ENCODE results near the gene DAZL.
"Not testable (repeated sequence)": the region's sequence is repeated elsewhere in the genome, so short reads cannot be mapped to it uniquely, and the experiment has no call there.

DAZL gene, protein sequence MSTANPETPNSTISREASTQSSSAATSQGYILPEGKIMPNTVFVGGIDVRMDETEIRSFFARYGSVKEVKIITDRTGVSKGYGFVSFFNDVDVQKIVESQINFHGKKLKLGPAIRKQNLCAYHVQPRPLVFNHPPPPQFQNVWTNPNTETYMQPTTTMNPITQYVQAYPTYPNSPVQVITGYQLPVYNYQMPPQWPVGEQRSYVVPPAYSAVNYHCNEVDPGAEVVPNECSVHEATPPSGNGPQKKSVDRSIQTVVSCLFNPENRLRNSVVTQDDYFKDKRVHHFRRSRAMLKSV

DNA sequence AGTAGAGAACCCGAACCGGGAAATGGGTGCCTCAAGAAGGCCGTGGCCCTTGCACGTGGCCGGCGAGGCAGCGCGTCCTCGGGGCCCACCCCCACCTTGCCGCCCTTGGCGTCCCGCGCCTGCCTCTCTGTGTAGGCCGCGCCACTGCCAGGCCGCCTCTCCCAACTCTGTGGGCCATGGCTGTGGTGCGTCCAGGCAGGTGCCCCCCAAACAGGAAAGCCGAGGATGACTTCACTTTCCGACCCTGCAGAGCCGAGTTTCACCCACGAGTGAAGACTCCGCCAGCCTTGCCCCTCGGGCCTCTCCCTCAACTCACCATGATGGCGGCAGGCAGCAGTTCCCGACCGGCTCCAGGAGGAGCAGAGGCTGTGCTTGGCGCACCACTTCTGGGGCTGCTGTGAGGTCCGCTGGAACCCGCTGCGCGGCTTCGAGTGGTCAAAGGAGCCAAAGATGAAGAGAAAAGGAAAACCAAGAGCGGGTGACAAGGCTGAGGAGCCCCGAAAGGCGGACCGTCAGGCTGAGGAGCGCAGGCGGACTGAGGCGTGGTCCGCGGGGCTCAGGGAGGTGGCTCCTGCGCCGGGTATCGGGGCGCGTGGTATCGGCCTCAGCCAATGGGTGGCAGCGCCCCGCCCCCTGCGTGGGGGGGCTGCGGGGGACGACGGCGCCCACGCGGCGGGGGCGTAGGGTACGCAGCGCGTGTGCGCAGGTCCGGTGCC is at the start of gene DAZL:
Gene DAZL (minus strand): TSS at position 537 of the 716 bp plus-strand sequence. CDS start 218 bp downstream, at position 319.
- no peak for DNase-seq (ENCODE audit: low read depth)

DNA sequence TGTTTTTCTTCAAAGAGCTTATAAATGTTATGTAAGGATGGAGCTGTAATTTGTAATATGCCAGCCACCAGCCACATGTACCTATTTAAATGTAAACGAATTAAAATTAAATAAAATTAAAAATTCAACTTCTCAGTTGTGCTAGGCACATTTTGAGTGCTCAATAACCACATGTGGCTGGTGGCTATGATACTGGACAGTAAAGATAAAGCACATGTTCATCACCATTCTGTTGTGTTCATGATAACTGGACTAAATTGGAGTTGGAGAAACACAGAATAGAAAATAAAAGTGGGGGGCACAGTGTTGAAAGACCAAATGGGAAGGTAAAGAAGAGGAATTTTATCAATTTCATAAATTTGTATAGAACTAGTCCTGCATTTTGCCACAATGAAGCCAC is 49.8 kb upstream of the DAZL start:
- DNase-seq (ENCODE audit: low read depth) = no peak

DNA sequence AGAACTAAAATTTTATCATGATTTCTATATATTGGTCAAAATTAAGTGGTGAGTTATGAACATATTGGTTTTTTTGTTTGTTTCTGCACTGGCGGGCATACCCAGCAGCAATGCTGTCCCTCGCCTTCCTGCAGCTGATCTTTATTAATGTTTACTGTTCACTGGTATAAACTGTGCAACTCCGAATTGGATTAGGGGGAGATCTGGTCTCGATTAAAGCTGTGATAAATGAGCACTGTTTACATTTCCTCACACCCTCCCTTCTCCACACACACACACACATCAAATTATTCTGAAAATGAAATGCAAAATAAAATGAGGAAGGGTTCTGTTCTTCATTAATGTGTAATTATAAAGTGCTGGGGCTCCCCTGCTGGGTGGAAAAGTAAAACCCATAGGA is 48.5 kb upstream of the DAZL start:
- no peak for DNase-seq (ENCODE audit: low read depth)

DNA sequence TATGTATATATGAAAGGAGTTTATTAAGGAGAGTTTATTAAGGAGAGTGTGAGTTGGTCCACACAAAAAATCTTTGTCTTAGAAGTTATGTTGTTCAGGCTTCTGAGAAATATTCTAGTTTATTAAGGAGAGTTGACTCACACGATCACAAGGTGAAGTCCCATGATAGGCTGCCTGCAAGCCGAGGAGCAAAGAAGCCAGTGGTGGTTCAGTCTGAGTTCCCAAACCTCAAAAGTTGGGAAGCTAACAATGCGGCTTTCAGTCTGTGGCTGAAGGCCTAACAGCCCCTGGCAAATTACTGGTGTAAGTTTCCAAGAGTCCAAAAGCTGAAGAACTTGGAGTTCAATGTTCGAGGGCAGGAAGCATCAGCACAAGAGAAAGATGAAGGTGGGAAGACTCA is 42.4 kb upstream of the DAZL start:
- no peak for DNase-seq (ENCODE audit: low read depth)

DNA sequence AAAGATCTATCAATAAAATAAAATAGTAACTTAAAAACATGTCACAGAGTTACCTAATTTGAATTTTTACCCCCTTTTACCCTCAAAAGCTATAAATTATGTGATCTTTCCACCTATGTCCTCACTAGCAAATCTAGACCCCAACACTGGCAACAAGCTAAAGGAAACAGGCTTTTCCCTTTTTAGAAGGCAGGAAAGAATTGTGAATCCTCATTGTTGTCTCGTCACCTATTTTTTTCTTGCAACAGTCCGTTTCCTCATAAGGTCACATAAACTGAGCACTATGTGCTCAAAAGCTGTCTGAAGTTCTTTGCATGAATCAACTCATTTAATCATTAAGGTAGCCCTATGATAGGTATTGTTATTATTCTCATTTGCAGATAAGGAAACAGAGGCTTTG is 34.6 kb upstream of the DAZL start:
- DNase-seq (ENCODE audit: low read depth) = no peak

DNA sequence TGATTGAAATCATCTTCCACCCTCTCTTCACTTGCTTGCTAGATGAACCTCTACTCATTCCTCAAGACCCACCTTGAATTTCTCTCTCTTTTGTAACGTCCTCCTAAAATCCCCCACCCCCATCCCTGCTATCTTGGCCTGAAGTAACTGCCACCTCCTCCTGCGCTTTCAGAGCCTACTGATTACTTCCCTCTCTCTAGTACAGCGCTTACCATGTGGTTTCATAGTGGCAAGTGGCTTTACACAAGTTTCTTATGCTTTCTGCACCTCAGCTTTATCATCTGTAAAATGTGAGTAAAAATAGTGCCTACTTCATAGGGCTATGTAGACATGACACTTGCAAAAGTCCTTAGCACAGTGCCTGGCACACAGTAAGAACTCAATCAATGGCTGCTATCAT is 28.7 kb upstream of the DAZL start:
- no peak for DNase-seq (ENCODE audit: low read depth)

DNA sequence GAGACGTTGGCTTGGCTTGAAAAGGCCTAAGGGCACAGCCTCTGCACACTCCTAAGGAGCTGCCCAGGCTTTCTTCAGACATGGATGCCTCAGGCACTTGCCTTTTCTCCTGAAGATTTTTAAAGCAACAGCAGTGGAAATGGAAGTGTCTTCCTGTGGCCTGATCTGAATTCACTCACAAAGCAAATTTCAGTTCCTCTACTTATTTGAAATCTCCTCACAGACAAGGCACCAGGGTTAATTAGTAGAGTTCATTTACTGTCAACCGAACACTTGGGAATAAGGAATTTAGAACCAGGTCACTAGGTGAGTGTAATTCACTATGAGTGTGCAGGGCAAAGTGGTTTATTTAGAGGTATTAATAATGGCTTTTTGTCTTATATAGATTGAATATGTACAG is 27.2 kb upstream of the DAZL start:
- no peak for DNase-seq (ENCODE audit: low read depth)

DNA sequence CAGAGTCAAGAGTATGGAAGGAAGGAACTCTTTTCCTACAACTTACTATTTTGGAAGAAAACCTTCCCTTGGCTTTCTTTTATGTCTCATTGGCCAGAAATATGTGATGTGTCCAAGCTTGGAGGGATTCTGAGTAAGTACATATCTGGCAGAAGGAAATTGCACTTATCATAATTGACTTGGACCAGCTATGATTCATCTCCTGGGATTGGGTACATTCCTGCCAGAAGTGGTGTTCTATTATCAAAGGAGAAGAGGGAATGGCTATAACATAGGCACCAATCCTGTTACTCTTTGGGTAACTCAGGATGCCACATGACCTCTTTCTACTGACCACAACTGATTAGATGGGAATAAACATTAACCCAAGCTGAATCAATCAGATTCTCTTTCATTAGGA is 13.5 kb upstream of the DAZL start:
- DNase-seq (ENCODE audit: low read depth) = peak; percentile 10

DNA sequence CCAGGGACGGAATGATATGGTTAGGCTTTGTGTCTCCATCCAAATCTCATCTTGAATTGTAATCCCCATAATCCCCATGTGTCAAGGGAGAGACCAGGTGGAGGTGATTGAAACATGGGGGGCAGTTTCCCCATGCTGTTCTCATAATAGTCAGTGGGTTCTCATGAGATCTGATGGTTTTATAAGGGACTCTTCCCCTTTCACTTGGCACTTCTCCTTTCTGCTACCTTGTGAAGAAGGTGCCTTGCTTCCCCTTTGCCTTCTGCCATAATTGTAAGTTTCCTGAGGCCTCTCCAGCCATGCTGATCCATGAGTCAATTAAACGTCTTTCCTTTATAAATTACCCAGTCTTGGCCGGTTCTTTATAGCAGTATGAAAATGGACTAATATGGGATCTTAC is 11.9 kb upstream of the DAZL start:
- not testable (repeated sequence) for DNase-seq (ENCODE audit: low read depth)

DNA sequence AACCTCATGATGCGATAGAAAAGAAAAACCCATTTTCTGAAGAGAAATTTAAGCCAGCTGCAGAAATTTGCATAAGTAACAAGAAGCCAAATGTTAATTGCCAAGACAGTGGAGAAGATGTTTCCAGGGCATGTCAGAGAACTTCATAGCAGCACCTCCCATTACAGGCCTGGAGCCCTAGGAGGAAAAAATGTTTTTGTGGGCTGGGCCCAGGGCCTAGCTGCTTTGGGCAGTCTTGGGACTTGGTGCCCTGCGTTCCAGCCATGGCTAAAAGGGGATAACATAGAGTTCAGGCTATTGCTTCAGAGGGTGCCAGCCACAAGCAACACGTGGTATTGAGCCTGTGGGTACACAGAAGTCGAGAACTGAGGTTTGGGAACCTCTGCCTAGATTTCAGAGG is 10.9 kb upstream of the DAZL start:
- no peak for DNase-seq (ENCODE audit: low read depth)

DNA sequence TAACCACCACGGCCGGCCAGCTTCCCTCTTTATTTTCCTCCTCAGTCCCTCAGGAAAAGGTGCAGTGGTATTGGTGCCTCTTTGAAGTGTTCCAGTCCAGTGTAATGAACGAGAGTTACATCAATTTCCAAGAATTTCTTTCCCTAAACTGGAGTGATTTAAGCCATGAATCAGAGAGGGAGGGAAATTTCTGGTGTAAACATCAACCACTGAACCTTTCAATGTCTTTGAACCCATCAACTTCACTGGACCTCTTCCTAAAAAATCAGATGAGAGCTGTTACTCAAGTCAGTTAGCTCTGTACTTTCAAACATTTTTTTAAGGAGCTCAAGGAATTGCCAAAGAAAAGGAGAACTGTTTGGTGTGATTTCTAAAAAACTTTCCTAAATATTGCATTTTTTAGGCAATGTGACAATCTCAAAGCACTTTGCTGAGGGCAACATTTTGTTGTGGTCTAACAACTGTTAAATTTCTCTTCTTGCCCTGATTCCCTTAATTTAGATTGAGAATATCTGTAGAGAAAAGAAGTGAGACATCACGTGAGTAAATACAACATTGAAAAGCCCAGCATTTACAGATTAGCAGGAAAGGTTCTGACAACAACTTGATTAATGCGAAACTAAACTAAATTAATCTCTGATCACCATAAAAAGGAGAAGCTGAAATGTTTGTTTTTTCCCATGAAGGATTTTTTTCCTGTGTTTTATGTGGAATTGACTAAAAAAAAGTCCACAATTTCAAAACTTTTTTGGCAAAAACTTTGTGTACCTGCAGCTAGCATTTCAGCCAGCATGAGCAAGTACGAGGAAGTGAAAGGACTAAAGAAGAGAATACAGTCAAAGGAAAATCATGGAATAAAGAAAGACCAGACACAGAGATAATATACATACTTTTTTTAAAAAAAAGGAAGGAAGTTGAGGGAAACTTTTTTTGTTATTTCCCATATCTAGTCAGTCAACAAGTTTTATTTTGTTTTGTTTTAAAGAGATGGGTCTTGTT is 9.1 kb upstream of the DAZL start:
- peak; percentile 7 for DNase-seq (ENCODE audit: low read depth)

DNA sequence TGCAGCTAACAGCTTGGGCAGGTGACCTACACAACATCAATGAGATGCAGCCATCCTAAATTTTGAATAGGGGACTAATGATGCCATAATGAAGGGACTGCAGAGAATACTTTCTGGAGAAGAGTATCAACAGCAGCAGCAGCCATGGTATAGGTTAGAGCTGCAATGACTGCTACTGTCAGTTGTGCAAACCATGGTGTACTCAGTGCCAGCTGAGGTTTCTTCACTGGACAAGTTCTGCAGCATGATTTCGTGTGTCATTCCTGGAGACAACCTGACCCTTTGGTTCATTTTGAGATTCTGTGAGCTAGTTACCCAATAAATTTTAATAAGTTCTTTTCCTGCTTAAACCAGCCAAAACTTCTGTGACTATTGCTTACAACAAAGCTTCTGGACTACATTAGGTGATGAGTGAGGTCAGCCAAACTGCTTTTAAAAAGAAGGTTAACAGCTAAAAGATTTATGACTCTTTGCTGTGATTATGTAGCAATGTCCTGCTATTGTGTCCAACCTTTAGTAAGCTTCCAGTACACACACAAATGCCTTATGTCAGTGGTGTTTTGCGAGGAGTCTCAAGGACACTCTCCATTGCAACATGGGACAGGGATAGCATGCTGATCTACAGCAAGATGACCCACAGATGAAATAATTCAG is 4.8 kb upstream of the DAZL start:
- peak; percentile 17 for DNase-seq (ENCODE audit: low read depth)

DNA sequence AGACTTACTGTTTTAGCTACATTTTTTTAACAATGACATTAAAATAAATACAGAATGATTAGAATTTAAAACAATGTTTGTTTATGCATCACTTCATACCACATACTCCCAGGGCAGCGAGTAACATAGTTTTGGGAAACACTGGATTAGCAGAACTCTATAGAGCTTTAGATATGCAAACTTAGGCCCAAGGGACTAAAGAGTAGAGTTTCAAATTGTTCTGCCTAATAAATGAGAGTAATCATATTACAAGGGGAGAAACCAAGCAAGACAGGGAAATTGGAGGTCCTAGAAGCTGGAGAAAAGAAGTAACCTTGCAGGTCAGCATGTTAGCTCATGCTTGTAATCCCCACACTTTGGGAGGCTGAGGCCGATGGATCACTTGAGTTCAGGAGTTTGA is 3.6 kb upstream of the DAZL start:
- DNase-seq (ENCODE audit: low read depth) = no peak

DNA sequence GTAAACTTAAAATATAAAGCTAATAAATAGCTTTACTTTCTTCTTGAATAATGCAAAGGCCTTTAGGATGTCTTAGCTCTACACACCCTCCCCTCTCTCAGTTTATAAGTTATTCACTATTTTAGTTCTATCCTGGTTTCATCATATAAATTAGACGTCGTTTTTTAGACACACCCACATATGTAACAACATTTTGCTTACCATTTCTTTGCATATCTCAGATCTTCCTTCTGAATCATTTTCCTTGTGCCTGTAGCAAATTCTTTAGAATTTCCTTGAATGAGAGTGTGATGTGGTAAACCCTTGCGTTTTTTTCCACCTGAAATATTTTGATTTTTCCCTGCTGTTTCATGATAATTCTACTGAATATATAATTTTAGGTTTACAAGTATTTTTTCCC is 2.5 kb upstream of the DAZL start:
- no peak for DNase-seq (ENCODE audit: low read depth)

DNA sequence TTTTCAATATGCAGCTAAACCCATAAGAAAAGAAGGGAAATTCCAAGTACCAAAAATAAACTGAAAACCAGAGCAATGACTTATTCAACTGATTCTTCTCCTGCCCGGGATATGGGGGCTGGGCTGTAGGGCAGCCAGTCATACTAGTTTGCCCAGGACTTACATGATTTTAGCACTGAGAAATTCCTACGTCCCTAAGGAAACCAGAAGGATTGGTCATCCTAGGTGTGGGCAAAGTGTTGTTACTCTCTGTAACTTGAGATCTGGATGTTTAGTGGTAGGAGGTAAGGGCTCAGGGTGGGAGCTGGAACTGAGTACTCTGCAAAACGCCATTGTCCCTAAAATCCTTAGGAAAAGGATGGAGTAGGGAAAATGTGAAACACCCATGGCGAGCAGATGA is 1.2 kb upstream of the DAZL start:
- DNase-seq (ENCODE audit: low read depth) = no peak

DNA sequence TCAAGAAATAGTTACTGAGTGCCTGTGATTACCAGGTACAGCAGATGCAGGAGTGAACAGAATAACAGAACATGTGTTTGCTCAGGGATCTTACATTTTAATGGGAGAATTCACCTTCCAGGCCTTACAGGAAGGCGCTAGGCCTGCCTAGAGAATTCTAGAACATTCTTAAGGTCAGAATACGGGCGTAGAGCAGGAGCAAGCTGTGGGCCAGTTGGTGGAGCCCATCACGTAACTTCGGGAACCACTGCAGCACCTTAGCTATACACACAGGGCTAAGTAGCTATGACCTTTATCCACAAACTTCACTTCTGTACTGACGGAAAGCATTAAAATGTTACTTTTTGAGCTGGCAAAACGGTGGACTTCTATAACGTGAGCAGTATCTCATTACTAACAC is 743 bp upstream of the DAZL start:
- no peak for DNase-seq (ENCODE audit: low read depth)

DNA sequence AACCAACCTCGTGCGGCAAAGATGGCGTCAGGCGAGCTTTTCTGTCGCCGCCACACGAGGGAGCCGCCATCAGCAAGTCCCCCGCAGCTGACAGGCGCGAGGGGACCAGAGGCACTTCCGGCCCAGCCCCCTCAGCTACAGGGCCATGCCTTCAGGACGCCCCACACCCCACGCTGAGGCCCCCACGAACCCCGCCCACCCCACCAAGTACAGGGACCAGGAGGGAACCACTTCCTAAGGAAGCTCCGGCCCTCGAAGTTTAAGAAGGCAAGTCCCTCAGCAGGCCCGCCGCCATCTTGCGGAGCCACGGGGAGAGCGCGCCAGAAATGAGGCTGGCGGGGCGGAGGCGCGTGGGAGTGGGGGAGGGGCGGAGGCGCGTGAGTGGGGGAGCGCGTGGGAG is 790 bp downstream of the DAZL start:
- DNase-seq (ENCODE audit: low read depth) = no peak

DNA sequence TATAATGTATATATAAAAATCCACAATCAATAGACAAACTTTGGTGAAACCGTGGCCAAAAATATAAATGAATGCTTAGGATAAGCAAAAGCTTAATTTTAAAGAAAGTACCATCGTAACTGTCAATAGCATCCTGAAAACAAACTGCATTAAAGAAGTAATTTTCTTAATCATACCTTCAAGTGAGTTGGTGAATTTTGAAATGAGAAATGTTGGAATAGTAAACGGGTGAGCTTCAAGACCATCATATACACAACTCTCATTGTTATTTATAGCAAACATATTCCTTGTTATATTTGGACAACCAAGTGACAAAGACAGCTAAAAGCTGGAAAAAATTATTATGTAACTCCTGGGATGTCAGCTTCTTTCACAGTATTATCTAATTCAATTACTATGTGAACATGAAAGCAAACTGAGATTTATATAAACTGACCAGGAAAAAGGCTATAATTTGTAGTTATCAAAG is 3.7 kb downstream of the DAZL start:
- no peak for DNase-seq (ENCODE audit: low read depth)

DNA sequence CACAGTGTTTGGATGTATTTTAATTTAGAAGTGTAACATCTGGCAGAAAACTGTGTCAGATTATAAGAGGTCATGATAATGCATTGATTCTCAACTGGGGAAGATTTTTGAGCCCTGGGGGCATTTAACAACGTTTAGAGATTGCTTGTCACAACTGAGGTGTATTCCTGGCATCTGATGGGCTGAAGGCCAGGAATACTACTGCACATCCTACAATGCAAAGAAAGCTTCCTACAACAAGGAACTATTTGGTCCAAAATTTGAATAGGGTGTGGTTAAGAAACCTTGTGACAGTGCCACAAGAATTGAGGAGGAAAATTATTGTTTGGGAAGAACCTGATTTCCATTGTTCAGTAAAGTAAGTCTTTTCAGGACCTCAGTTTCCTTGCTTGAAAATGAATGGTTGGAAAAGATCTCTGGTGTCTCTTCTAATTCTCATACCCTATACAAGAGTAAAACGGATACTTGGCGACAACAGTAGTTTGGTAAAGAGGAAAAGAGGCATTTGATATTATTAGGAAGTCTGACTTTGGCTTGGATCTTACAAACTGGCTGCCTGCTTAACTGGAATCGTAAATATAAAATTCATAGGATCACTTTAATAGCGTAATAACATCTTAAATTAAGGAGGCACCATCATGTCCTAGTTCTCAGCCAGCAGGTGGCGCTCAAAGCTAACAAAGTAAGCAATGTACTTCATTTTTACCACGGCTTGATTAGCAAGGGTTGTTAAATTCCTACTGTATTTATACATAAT is 4.3 kb downstream of the DAZL start:
- DNase-seq (ENCODE audit: low read depth) = peak; percentile 36

DNA sequence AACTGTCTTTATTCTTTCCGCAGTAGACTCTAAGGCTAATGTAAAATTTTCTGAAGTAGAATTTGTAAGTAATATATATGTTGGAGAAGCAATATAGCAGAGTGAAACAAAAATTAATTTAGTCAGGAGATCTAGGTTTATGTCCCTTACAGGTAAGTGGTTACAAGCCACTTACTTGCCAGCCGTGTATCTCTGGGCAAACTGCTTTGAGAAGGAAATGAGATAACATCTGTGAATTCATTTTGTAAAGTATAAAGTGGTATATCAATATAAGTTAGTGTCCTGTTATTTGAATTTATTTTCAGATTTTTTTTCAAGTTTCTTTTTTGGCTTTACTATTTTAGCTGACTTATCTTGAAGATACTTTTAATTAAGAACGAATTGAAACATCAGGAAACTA is 5.5 kb downstream of the DAZL start:
- DNase-seq (ENCODE audit: low read depth) = no peak

DNA sequence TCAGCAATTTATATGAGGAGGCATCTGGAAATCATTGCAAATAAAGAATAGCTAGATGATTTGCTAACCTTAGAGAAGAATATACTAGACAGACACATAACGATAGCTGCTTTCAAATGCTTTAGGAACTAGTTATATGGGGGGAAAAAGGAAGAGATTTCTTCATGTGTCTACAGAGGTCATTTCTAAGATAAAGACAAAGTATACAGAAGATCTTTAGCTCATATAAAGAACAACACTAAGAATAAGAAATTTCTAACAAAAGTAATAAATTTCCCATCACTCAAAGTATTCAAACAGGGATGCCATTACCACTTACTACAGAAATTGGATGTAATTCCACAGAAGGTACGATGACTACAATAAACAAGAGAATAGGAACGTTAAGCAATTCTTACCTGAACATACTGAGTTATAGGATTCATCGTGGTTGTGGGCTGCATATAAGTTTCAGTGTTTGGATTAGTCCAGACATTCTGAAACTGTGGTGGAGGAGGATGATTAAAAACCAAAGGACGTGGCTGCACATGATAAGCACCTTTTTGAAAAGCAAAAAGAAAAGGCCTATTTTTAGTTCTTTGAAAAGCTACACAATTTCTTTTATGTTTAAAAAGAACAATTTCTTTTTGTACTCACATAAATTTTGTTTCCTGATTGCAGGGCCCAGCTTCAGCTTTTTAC is 8.7 kb downstream of the DAZL start:
- no peak for DNase-seq (ENCODE audit: low read depth)

All from GM04504 (cell line).